HL-60/S4 treated with phorbol 12-myristate 13-acetate at 8.2 ng/mL for 4 days and 3 days (cell line): ENCODE results near the gene CDKN2C.
"Not testable (repeated sequence)": the region's sequence is repeated elsewhere in the genome, so short reads cannot be mapped to it uniquely, and the experiment has no call there.

Experiments
- in situ Hi-C: fragments of 300-500 bp; cut with MboI; formaldehyde crosslinking; loops from 2 replicates; pipeline ENCODE4 v1.15.0; 2022; ENCODE audit warnings: low sequenced_read_pairs

CDKN2C gene

GRCh38 chr1:50978144-50978851, 8.3 kb downstream of the CDKN2C start:
- in situ Hi-C loops: no loop called here

- in situ Hi-C loops: no loop called here
Measured at GRCh38 chr1:50978852-50979781, 9.1 kb downstream of the CDKN2C start.

- in situ Hi-C loops: no loop called here
Measured at GRCh38 chr1:50979937-50980336, 9.9 kb downstream of the CDKN2C start.

GRCh38 chr1:50980505-50980904, 10.5 kb downstream of the CDKN2C start:
- in situ Hi-C loops: no loop called here

- in situ Hi-C loops: no loop called here
Measured at GRCh38 chr1:50981741-50982140, 11.7 kb downstream of the CDKN2C start.

- in situ Hi-C loops: no loop called here
Measured at GRCh38 chr1:50982611-50983010, 12.6 kb downstream of the CDKN2C start.

GRCh38 chr1:50983219-50983802, 13.3 kb downstream of the CDKN2C start:
- in situ Hi-C loops: no loop called here

GRCh38 chr1:50985094-50985493, 15.0 kb downstream of the CDKN2C start:
- in situ Hi-C loops: no loop called here

GRCh38 chr1:50986653-50987052, 16.6 kb downstream of the CDKN2C start:
- in situ Hi-C loops: no loop called here

GRCh38 chr1:50989694-50990093, 19.6 kb downstream of the CDKN2C start:
- in situ Hi-C loops: no loop called here

- in situ Hi-C loops: no loop called here
Measured at GRCh38 chr1:50992532-50993318, 22.7 kb downstream of the CDKN2C start.

- in situ Hi-C loops: no loop called here
Measured at GRCh38 chr1:50993645-50994044, 23.6 kb downstream of the CDKN2C start.

GRCh38 chr1:50994997-50995396, 25.0 kb downstream of the CDKN2C start:
- in situ Hi-C loops: no loop called here

- in situ Hi-C loops: no loop called here
Measured at GRCh38 chr1:50995651-50996050, 25.6 kb downstream of the CDKN2C start.

- in situ Hi-C loops: no loop called here
Measured at GRCh38 chr1:50996083-50996482, 26.0 kb downstream of the CDKN2C start.

- in situ Hi-C loops: not testable (repeated sequence)
Measured at GRCh38 chr1:50999375-50999774, 29.3 kb downstream of the CDKN2C start.

GRCh38 chr1:51000160-51000559, 30.1 kb downstream of the CDKN2C start:
- in situ Hi-C loops: no loop called here

GRCh38 chr1:51000651-51001050, 30.6 kb downstream of the CDKN2C start:
- in situ Hi-C loops: no loop called here

- in situ Hi-C loops: no loop called here
Measured at GRCh38 chr1:51002516-51002915, 32.5 kb downstream of the CDKN2C start.

GRCh38 chr1:51005549-51005948, 35.5 kb downstream of the CDKN2C start:
- in situ Hi-C loops: not testable (repeated sequence)

GRCh38 chr1:51009381-51009780, 39.3 kb downstream of the CDKN2C start:
- in situ Hi-C loops: no loop called here
